Activated CD8-positive, alpha-beta memory T cell treated with anti-CD3 and anti-CD28 coated beads, Interleukin-2, amount 50 U/mL, for 4 hours (primary cell): ENCODE results near the gene SPRR1B.
"Not testable (repeated sequence)": the region's sequence is repeated elsewhere in the genome, so short reads cannot be mapped to it uniquely, and the experiment has no call there.

ENCODE experiments used
- DNase-seq: peaks from one replicate; pipeline ENCODE4 v3.0.0-alpha.2; 2020

Gene SPRR1B, protein sequence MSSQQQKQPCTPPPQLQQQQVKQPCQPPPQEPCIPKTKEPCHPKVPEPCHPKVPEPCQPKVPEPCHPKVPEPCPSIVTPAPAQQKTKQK

DNA sequence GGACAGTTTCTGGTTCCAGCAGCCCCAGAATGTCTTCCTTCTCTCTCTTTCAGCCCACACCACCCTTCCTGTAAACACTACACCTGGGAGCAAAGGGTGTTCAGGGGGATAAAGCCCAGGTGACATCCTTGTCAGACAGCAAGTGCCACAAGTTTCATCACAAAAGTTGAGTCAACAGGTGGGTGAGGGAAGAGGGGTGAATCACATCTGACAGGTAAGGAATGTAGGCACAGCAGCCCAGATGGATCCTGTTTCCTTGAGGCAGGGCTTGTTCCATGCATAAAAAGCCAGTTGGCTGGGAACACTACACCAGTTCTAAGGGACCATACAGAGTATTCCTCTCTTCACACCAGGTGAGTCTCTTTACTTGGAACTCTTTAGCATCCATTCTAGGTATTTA, at the start of gene SPRR1B:
SPRR1B (plus strand) TSS at position 309 of the 400 bp plus-strand sequence. CDS start 1,143 bp downstream, outside the sequence.
- no peak for DNase-seq

DNA sequence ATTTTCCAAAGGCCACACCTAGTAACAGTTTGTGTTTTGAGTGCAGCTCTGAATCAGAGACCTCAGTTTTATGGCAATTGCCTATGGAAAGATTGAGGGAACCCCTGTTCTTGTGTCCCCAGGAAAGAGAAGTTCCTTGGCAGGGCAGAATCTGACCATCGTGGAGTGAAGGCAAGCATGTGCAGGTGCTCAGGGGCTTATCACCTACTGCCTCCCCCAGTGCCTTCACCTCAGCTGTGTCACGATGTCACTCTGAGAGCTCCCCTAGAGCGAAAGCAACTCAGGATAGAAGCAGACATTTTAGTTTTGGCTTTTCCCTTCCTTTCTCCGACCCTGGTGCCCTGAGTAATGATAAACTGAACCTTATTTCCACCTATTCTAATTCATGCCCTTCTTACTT, 48.9 kb upstream of the SPRR1B start:
- DNase-seq: no peak

DNA sequence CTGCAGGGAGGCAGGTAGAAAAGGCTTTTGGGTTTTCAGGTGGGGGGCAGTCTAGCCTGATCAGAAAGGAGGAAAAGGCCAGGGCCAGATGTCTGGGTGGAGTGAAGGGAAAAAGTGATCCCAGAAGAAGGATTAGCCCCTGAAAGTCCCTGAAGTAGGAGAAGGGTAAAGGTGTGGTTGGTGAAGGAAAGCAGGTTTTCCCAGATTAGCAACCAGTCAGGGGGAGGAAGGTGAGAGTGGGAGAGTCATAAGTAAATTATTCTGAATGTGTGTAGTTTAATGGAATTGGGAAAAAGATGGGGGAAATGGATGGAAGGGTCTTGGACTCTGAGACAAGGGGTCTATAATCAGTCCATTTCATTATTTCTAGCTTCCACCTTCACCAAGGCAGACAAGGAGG, 47.8 kb upstream of the SPRR1B start:
- no peak for DNase-seq

DNA sequence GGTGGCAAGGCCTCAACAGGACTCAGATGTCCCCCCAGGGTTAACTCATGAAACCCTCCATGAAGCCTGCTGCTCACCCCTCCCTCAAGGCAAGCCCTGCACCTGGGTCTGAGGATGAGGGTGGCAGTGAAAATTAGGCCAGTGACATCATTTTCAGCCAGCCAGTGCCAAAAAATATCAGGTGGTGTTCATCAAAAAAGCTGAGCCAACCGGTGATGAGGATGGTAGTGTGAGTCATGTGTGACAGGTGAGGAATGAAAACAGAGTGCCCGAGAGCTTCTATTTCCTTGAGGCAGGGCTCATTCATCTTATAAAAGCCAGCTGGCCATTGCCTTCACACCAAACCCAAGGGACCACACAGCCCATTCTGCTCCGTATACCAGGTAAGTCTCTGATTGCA, 47.3 kb upstream of the SPRR1B start, which contains the start of gene SPRR1A:
SPRR1A (plus strand) TSS at position 339 of the 400 bp plus-strand sequence. CDS start 1,150 bp downstream, outside the sequence.
- DNase-seq: no peak

DNA sequence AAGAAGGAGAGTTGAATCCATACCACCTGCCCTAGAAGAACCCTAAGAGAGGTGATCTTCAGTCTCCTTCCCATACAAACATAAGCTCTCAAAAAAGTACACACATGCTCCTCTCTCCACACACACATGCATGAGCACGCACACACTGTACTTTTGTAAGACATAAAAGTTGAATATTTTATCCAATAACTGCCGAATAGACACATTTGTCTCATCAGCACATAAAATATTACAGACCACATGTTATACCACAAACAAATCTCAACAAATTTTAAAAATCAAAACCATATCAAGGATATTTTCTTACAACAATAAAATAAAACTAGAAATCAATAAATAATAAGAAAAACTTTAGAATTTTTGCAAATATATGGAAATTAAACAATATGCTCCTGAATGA, 44.4 kb upstream of the SPRR1B start:
- DNase-seq: no peak

DNA sequence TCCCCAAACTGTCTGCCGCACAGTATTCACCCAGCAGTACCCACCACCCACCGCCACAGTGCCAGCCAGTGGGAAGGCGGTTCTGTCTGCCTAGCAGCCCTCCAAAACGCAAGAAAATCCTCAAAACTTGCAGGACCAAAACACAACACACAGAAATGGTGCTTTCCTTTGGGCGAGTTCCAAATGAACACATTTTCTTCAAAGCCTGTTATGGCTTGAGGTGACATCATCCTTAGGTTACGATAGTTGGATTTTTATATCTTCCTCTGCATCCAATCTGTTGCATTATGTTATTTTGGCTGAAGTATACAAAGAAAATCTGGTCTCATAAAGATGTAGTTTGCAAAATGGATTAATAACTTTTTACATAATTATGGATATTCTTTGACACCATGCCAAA, 37.8 kb upstream of the SPRR1B start:
- no peak for DNase-seq

DNA sequence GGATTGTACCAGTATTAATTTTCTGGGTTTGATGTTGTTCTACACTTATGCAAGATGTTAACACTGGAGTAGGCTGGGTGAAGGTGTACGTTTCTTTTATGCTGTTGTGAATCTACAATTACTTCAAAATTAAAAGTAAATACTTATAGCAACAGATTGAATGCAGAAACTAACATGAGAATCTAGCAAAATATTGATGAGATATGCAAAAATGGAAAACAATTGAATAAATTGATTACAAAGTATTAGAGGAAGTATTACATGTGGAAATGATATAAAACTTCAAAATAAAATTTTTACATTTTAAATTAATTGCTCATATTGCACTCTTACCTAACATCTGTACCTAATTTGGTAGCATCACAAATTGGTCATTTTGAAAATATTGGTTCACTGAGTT, 35.2 kb upstream of the SPRR1B start:
- DNase-seq: no peak

DNA sequence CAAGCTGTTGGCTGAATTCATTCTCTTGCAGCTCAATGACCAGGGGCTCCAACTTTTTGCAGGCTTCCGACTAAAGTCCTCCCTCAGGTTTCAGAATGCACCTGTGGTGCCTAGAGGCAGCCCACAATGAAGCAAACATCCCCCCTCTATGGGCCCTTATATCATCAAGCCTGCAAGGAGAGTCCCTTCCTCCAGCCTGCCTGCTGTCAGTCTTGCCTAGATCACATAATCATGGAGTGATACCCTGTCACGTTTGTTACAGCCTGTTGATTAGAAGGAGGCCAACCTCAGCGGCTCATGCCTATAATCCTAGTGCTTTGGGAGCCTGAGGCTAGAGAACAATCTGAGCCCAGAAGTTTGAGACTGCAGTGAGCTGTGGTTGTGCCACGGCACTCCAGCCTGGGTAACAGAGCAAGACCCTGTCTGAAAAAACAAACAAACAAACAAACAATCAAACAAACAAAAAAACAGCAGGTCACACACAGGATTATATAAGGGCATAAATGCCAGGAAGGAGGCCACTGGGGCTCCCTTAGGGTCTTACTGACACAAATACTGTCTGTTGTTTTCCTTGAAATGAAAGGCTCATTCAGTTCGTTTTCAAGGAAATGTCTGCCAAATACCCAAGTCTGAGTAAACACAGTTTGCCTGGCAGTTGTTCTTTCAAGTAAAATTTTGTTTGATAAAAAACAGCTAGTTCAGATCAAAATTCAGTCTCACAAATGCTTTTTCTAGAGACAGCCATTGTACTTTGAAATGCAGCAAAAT, 34.2 kb upstream of the SPRR1B start:
- DNase-seq: no peak

DNA sequence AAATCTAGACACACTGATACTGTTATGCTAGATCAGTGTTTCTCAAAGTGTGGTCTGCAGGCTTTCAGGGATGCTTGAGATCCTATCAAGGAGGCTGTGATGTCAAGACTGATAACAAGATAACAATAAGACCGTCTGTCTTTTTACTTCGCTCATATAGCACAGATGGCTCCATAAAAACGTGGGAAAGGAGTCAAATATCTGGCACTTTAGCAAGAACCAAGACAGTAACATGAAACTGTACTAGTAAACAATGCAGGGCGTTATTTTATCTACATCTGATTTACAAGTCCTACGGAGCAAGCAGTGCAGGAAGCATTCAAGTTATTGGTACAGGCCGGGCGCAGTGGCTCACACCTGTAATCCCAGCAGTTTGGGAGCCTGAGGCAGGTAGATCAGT, 33.1 kb upstream of the SPRR1B start:
- no peak for DNase-seq

DNA sequence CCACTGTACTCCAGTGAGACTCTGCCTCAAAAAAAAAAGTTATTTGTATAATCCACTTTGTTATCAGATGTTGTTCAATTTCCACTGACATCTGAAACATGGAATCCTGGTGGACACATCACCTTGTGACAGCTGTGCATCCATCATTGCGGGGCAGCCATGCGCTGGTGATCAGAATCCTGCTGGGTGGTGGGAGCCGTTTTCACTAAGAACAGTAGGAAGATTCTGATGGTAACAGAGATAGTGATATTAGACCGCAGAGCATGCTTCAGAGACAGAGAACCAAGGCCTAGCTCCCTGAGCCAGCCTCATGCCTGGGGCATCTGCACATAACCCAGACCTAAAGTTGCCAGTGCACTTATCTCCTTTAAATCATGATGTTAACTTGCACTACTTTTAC, 32.5 kb upstream of the SPRR1B start:
- DNase-seq: no peak

DNA sequence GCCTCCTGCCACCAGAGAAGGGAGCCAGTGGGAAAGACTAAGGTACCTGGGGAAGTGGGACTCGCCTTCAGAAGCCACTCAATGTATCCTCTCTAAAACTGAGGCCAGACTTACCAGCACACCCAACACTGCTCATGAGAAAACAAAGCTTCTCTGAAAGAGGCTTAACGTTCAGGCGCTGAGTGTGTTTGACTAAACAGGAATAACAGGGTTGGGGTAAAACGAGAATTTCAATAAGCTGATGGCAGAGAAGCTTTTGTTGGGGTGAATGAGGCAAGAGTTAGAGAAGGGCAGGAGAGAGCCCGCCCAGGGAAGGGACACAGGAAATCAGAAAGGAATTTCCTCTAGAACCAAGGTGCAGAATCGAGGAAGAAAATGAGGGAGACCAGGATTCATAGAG, 31.2 kb upstream of the SPRR1B start:
- no peak for DNase-seq

DNA sequence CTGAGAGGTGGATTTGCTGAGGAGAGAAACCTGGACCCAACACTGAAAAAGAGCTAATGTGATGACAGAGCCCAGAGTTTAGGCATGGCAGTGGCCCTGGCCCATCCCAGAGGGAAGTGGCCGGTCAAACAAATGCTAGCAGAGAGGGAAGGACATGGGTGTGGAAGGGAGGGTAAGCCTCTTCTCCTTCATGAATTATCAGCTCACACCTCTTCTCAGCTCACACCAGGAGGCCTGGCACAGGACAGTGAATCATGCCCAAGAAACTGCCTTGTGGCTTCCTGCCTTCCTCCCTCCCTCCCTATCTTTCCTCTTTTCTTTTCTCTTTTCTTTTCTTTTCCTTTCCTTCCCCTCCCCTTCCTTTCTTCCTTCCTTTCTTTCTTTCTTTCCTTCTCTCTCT, 30.7 kb upstream of the SPRR1B start:
- DNase-seq: no peak

DNA sequence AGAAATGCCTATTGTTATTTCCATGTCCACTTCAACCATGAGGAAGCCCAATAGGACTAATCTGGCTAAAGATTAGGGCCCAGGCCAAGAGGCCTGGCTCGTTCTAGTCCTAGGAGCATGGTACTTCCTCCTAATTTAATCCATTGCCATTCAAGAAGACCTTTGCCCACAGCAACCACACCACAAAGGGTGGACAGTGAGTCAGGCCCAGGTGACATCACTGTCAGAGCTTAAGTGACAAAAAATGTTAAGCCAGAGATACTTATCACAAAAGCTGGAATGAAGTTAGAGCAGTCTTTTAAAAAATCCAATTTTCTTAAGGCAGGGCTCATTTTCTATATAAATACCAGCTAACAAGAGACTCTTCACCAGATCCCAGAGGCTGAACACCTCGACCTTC, 29.6 kb upstream of the SPRR1B start, which contains the start of gene SPRR3:
SPRR3 (plus strand) TSS at position 368 of the 400 bp plus-strand sequence. CDS start 1,272 bp downstream, outside the sequence.
- DNase-seq: no peak

DNA sequence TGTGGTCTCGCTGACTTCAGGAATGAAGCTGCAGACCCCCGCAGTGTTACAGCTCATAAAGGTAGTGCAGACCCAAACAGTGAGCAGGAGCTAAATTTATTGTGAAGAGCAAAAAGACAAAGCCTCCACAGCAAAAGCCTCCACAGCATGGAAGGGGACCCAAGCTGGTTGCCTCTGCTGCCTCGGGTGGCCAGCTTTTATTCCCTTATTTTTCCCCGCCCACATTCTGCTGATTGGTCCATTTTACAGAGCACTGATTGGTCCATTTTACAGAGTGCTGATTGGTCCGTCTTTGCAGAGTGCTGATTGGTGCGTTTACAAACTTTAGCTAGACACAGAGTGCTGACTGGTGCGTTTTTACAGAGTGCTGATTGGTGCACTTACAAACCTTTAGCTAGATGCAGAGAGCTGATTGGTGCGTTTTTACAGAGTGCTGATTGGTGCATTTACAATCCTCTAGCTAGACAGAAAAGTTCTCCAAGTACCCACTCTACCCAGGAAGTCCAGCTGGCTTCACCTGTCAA, 19.7 kb upstream of the SPRR1B start:
- not testable (repeated sequence) for DNase-seq

DNA sequence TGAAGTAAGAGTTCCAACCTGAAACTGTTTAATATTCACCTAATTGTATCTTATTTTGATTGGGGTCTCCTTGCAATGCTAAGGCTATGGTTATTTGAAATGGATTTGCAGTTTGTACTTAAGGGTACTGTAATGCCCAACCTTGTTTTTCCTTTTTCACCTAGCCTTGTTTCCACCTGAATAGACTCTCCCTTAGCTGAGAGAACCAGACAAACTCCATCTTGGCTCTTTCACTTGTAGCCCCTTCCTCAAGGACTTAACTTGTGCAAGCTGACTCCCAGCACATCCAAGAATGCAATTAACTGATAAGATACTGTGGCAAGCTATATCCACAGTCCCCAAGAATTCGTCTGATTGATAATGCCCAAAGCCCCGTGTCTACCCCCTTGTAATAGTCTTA, 9.2 kb upstream of the SPRR1B start:
- DNase-seq: not testable (repeated sequence)

DNA sequence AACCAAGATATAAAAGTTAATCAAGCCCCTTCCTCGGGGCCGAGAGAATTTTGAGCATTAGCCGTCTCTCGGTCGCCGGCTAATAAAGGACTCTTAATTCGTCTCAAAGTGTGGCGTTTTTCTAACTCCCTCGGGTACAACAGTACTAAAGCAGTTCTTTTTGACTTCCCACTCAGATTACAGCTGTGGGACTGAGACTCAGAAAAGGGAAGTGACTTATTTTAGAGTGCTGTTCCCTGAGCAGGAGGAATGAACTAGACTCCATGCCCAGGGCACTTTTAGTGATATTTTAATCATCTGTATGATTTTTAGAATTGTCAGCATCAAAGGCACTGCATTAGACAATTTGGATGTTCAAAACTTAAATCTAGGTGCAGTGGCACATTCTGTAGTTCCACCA, 8.7 kb upstream of the SPRR1B start:
- DNase-seq: not testable (repeated sequence)

DNA sequence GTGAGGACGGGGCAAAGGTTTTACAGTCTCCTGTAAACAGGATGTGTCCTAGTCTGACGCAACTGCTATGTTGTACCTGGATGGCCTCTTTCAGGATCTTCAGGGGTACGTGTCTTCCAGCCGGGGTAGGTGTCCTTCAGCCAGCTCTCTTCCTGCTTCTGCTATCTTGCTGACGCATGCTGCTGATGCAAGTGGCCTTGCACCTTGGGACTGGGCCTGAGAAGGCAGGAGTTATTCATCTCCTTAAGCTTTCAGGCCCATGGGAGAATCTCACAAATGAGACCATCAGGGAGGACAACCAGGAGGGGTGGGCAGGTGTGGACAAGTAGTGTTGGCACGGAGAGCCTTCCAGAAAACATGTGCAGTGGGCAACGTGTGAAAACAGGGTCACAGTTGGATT, 7.9 kb upstream of the SPRR1B start:
- DNase-seq: no peak

DNA sequence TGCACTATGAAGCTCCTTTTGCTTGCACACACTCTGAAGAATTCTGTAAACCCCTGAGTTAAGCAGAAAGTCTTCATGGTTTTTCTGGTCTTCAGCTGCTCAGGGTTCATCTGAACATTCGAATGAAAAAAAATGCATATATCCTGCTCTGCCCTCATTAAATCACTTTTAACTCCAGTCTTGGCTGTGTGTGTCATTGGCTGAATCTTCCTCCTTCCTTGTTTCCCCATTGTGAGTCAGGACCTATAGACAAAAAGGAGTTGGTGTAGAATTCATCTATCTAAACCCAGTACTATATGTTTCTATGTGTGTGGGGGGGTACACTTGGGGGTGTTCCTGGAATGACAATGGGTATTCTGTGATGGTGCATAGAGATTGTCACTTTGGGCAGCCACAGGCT, 6.6 kb upstream of the SPRR1B start:
- DNase-seq: no peak

DNA sequence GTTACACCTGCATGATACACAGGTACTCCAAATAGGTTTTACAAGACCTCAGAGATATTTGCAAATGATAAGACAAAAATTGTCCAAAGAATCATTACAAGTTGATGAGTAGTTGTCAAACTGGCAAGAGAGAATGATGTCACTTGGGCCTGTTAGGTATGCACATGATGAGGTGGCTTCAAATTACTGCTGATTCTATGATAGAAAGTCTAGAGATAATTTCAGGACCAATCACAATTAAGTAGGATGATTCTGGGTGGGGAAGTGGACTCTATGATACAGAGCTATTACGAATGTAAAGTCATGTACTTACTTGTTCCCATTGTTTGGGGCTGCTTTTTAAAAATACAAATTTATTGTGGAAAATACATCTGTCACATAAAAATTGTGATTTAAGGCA, 5.2 kb upstream of the SPRR1B start:
- DNase-seq: no peak

DNA sequence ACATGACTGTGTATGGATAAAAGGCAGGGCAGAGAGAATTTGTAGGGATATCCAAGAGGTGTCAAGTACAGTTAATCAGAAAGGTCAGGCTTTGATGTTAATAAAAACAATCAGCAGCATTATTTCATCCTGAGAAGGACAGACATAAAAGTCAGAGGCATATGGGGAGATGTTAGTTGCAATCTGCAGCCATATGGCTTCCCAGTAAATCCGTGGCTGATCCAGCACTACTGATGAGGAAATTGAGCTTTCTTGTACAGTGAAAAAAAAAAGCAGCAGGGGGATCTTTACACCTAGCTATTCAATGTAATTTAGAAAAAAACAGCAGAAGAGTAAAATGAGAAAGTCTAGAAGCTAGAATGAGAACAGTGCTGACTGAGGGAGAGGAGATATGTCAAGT, 2.2 kb upstream of the SPRR1B start:
- DNase-seq: no peak

DNA sequence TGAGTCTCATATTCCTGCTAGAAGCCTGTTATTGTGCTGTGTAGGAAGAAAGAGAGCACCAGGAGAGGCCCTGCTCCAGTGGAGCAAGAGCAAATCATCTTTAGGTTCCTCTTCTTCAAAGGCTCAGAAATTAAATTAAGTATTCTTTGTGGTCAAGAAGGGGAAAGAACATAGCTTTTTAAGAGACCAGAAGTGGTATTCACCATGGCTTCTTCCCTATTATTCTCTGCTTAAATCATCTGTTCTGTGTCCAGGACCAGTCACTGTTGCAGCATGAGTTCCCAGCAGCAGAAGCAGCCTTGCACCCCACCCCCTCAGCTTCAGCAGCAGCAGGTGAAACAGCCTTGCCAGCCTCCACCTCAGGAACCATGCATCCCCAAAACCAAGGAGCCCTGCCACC, 1.1 kb downstream of the SPRR1B start:
- no peak for DNase-seq

DNA sequence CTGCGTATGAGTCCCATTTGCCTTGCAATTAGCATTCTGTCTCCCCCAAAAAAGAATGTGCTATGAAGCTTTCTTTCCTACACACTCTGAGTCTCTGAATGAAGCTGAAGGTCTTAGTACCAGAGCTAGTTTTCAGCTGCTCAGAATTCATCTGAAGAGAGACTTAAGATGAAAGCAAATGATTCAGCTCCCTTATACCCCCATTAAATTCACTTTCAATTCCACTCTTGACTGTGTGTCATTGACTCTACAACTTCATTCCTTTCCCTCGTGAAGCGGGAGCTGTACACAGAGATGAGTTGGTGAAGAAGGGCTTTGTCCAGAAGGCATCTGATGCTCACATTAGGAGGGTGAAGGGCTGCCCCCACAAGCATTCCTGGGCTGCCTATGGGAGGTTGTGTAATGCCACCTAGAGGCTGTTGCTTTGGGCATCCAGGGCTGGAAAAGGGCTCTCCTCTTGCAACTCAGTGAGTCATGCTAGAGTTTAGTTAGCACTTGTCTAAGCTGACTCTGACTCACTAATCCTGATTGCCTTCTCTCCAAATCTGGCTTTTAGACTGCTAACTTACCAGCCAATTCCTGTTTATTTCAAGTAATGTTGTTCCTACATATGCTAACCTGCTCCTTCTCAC, 1.8 kb downstream of the SPRR1B start:
- DNase-seq: no peak

DNA sequence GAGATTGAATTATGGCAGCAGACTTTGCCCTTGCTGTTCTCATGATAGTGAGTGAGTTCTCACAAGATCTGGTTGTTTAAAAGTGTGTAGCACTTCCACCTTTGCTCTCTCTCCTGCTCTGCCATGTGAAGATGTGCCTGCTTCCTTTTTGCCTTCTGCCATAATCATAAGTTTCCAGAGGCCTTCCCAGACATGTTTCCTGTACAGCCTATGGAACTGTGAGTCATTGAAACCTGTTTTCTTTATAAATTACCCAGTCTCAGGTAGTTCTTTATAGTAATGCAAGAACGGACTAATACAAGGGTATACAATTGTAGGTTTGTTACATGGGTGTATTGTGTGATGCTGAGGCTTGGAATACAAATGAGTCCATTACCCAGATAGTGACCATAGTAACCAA, 4.2 kb downstream of the SPRR1B start:
- DNase-seq: no peak
